22Rv1 (cell line): Measurements from ENCODE around the gene CD9.
"Not testable (repeated sequence)": the region's sequence is repeated elsewhere in the genome, so short reads cannot be mapped to it uniquely, and the experiment has no call there.

Source experiments
- CTCF ChIP-seq: fragments of 450-650 bp; IDR thresholded peaks from 2 replicates; pipeline ENCODE4 v1.5.1; 2017; ENCODE audit warnings: mild to moderate bottlenecking
- ZFX ChIP-seq: fragments of 450-650 bp; IDR thresholded peaks from 2 replicates; pipeline ENCODE4 v1.6.1; 2017; ENCODE audit warnings: antibody characterized with exemption, borderline replicate concordance

GRCh38 chr12:6189952-6190598 lies 10.1 kb upstream of the CD9 start:
- TF ChIP-seq CTCF, ZFX: not testable (repeated sequence)
